ENCODE measurements around the gene PTPRM.

GRCh38 chr18:8040021-8040420 is 472.9 kb downstream of the PTPRM start:
- TF ChIP-seq CTCF (IDR thresholded peaks at IDR 0.05; ENCODE audit: low read depth, low read length, poor library complexity, severe bottlenecking) (no peak), EZH2phosphoT487 (IDR thresholded peaks at IDR 0.05; ENCODE audit: borderline replicate concordance, low read length) (no peak)
